ENCODE measurements around the gene DCAF5.
A peak's percentile ranks its signal among the peaks of the same experiment; 100 is the strongest.

DCAF5 gene

GRCh38 chr14:69002069-69002468, 150.8 kb downstream of the DCAF5 start:
- Histone ChIP-seq H3K9ac (ENCODE audit: low read depth, low read length, poor library complexity, severe bottlenecking) (no peak overlapping the region), H3K9me2 (replicated peaks; ENCODE audit: low read depth, low read length) (no peaks in the 10 kb centered on the region), H3K4me1 (ENCODE audit: insufficient read depth, low read length, poor library complexity, severe bottlenecking) (no peaks in the 10 kb centered on the region), H3K79me2 (ENCODE audit: insufficient read depth, low read length) (no peaks in the 10 kb centered on the region), H2AFZ (ENCODE audit: low read length) (no peak overlapping the region), H3K4me3 (ENCODE audit: low read length, poor library complexity, severe bottlenecking) (no peak overlapping the region), H3F3A (ENCODE audit: low read depth) (no peaks in the 10 kb centered on the region), H3K9me3 (ENCODE audit: insufficient read depth, low read depth, low read length) (no peaks in the 10 kb centered on the region), H4K20me1 (ENCODE audit: insufficient read depth, low read length, poor library complexity, severe bottlenecking) (no peaks in the 10 kb centered on the region), H3K4me2 (ENCODE audit: low read depth, low read length, poor library complexity, severe bottlenecking) (no peak overlapping the region), H3K27me3 (ENCODE audit: insufficient read depth, low read length, poor library complexity, severe bottlenecking) (no peaks in the 10 kb centered on the region), H3K36me3 (ENCODE audit: insufficient read depth, low read length) (no peaks in the 10 kb centered on the region)
- no peak for TF ChIP-seq EZH2phosphoT487 (IDR thresholded peaks at IDR 0.05; ENCODE audit: borderline replicate concordance)
- TF ChIP-seq, protein P1, sequence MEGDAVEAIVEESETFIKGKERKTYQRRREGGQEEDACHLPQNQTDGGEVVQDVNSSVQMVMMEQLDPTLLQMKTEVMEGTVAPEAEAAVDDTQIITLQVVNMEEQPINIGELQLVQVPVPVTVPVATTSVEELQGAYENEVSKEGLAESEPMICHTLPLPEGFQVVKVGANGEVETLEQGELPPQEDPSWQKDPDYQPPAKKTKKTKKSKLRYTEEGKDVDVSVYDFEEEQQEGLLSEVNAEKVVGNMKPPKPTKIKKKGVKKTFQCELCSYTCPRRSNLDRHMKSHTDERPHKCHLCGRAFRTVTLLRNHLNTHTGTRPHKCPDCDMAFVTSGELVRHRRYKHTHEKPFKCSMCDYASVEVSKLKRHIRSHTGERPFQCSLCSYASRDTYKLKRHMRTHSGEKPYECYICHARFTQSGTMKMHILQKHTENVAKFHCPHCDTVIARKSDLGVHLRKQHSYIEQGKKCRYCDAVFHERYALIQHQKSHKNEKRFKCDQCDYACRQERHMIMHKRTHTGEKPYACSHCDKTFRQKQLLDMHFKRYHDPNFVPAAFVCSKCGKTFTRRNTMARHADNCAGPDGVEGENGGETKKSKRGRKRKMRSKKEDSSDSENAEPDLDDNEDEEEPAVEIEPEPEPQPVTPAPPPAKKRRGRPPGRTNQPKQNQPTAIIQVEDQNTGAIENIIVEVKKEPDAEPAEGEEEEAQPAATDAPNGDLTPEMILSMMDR (conservative IDR thresholded peaks at IDR 0.05; ENCODE audit: low read length): peak; percentile 50

DNA sequence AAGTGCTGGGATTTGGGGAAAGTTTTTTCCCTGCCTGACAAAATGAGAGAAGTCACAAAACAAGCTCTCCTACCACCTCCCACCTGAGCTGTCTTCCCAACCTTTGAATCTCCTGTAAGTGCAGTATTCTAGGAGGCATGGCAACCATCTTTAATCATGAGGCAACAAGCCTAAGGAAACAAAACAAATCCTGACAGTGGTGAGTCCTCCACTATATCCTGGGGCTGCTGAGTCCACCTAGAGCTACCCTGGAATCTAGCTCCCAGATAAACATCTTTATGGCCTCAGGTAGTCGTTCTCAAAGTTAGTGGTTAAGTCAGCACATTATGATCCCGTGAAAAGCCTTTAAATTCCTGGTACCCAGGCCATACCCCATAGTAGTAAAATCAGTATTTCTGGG, 151.5 kb downstream of the DCAF5 start:
- Histone ChIP-seq H3K27me3 (ENCODE audit: insufficient read depth, low read length, poor library complexity, severe bottlenecking) (no peaks in the 10 kb centered on the region), H3F3A (ENCODE audit: low read depth) (no peaks in the 10 kb centered on the region), H3K4me1 (ENCODE audit: insufficient read depth, low read length, poor library complexity, severe bottlenecking) (no peaks in the 10 kb centered on the region), H3K9me2 (replicated peaks; ENCODE audit: low read depth, low read length) (no peaks in the 10 kb centered on the region), H3K79me2 (ENCODE audit: insufficient read depth, low read length) (no peaks in the 10 kb centered on the region), H3K4me2 (ENCODE audit: low read depth, low read length, poor library complexity, severe bottlenecking) (no peak overlapping the region), H3K4me3 (ENCODE audit: low read length, poor library complexity, severe bottlenecking) (no peak overlapping the region), H3K36me3 (ENCODE audit: insufficient read depth, low read length) (no peaks in the 10 kb centered on the region), H2AFZ (ENCODE audit: low read length) (no peak overlapping the region), H3K9me3 (ENCODE audit: insufficient read depth, low read depth, low read length) (no peaks in the 10 kb centered on the region), H4K20me1 (ENCODE audit: insufficient read depth, low read length, poor library complexity, severe bottlenecking) (no peaks in the 10 kb centered on the region), H3K9ac (ENCODE audit: low read depth, low read length, poor library complexity, severe bottlenecking) (no peak overlapping the region)
- no peak for TF ChIP-seq EZH2phosphoT487 (IDR thresholded peaks at IDR 0.05; ENCODE audit: borderline replicate concordance)
- TF ChIP-seq, protein P1 (conservative IDR thresholded peaks at IDR 0.05; ENCODE audit: low read length): no peak
